ENCODE results near the gene PCGF3.

The PCGF3 gene

GRCh38 chr4:793941-794621, 88.4 kb downstream of the PCGF3 start:
- TF ChIP-seq CTCF (IDR thresholded peaks at IDR 0.05), result no peak

GRCh38 chr4:794900-795725, 89.5 kb downstream of the PCGF3 start:
- TF ChIP-seq CTCF (IDR thresholded peaks at IDR 0.05), result no peak

GRCh38 chr4:795726-796119, 90.1 kb downstream of the PCGF3 start:
- no peak for TF ChIP-seq CTCF (IDR thresholded peaks at IDR 0.05)

GRCh38 chr4:796206-796605, 90.6 kb downstream of the PCGF3 start:
- TF ChIP-seq CTCF (IDR thresholded peaks at IDR 0.05), result no peak

- TF ChIP-seq CTCF (IDR thresholded peaks at IDR 0.05), result no peak
Observed at GRCh38 chr4:797066-797465, 91.4 kb downstream of the PCGF3 start.

- no peak for TF ChIP-seq CTCF (IDR thresholded peaks at IDR 0.05)
Observed at GRCh38 chr4:801436-802124, 95.9 kb downstream of the PCGF3 start.

- TF ChIP-seq CTCF (IDR thresholded peaks at IDR 0.05), result no peak
Observed at GRCh38 chr4:803884-804283, 98.3 kb downstream of the PCGF3 start.

Data from LNCAP (cell line).